ENCODE measurements around the gene LRRC45. TPM values are rescaled to one million over a fixed set of nuclear protein-coding genes. Genes with fewer than 3 reads are reported as not detected.

The LRRC45 gene
- total RNA-seq, 1 experiment from 2014 or later, result 38.1 TPM

DNA sequence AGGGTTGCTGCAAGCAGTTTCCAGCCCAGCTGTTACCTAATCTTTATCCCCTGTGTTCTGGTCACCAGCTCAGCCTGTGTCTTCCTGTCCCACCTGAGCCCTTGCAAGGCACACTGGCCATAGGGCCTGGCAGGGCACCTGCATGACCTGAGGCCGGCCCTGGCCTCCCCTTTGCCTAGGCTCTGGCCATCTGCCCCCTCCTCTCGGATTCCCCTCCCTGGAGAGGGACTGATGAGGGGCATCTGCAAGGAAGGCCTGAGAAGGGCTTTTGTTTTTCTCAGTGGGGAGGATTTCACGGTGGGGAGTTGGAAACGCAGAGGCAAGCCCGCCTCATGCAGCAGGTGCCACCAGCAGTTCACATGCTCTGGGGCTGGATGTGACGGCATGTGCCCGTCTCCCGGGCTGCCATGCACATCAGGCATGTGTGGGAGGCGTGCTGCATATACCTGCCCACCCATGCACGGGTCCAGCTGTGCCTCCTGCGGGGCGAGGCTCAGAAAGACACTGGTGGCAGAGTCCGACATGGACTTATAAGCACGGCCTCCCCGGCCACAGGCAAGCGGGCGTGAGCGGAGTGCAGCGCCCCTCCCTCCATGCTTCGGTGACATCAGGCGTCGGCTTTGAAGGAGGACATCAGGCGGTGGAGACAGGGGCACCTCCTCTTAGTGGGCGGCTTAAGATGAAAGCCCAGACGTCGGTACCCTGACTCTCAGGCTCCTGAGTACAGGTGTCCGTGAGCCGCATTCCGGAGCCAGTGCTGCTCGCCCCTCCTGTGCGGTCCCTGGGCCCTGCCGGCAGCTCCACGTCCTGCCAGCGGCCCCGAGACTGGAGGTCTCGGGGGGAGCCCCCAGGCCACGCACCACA lies 29.1 kb upstream of the LRRC45 start:
- Mint-ChIP-seq H3K9me3 (no peaks in the 10 kb centered on the region), H3K27ac (peak overlapping the region; percentile 45; the same call in 1 of the 2 replicates), H3K36me3 (no peaks in the 10 kb centered on the region), H3K27me3 (ENCODE audit: low read depth) (no peaks in the 10 kb centered on the region), H3K4me1 (peaks cover 21% of the 10 kb centered on the region), H3K4me3 (no peak overlapping the region)
- peak; percentile 11 for DNase-seq (ENCODE audit: low spot score)
- TF ChIP-seq KAT7 (CRISPR knock-in tag; IDR thresholded peaks at IDR 0.05; ENCODE audit: borderline replicate concordance) (no peak), GABPB1 (CRISPR knock-in tag; IDR thresholded peaks at IDR 0.05) (peak; percentile 31; the same call in 1 of the 2 replicates)
- ChIA-PET POLR2A (no interaction called here), CTCF (interaction anchor here (0.6 to 4.2 kb wide), 4 partner anchors 26 to 270 kb away, joined by 3 to 19 read pairs (median 18); partner anchors contain the start of genes NOTUM and RAC3)
- ATAC-seq, result no peak

DNA sequence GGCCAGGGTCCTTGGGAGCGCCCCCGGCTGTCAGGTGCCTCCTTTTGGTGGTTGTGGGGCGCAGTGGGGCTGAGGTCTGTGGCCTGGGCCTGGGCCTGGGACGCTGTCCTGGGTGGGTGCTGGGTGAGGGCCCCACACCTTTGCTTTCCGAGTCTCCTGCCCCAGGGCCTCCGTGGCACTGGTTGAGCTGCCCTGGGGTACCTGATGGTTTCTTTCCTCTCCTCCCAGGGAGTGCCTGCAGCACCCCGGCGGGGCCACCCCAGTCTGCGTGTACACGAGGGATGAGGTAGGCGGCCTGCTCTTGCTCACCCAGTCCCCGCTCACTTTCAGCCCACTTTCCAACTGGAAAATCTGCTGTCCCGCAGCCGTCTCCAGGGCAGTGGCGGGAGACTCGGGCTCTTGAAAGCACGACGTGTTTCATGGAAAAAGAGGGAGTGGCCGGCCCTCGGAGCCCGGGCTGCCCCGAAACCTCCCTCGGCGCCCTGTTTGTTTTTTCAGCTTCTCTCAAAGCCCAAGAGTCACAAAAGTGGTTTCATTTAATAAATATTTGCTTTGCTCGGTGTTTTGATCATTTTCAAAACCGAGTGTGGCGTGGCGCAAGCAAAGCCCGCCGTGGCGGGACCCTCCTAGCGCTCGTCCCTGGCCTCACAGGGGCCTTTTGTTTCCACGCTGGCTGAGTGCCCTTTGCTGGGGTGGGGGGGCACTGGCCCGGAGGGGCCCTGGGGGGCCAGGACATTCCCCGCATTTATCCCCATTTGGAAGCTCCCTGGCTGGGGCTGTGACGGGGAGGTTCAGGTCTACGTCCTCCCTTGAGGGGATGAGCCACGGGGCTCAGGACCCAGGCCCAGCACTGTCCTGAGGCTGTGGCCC lies 28.3 kb upstream of the LRRC45 start:
- no peak overlapping the region for H3K4me3 Mint-ChIP-seq
- H3K36me3 Mint-ChIP-seq, result no peaks in the 10 kb centered on the region
- no peaks in the 10 kb centered on the region for H3K9me3 Mint-ChIP-seq
- peaks cover 21% of the 10 kb centered on the region for H3K4me1 Mint-ChIP-seq
- no peak overlapping the region for H3K27ac Mint-ChIP-seq
- ChIA-PET CTCF (interaction anchor here (1.1 to 4.2 kb wide), 8 partner anchors 10 to 39 kb away, joined by 3 to 19 read pairs (median 6); partner anchors contain the start of genes NOTUM and RAC3), POLR2A (no interaction called here)
- ATAC-seq (no peak), DNase-seq (ENCODE audit: low spot score) (peak; percentile 10)
- no peaks in the 10 kb centered on the region for H3K27me3 Mint-ChIP-seq (ENCODE audit: low read depth)
- no peak for TF ChIP-seq PREB (CRISPR knock-in tag; IDR thresholded peaks at IDR 0.05; ENCODE audit: borderline replicate concordance)
- no peak for TF ChIP-seq ZNF281 (CRISPR knock-in tag; IDR thresholded peaks at IDR 0.05)
- TF ChIP-seq, protein P1, sequence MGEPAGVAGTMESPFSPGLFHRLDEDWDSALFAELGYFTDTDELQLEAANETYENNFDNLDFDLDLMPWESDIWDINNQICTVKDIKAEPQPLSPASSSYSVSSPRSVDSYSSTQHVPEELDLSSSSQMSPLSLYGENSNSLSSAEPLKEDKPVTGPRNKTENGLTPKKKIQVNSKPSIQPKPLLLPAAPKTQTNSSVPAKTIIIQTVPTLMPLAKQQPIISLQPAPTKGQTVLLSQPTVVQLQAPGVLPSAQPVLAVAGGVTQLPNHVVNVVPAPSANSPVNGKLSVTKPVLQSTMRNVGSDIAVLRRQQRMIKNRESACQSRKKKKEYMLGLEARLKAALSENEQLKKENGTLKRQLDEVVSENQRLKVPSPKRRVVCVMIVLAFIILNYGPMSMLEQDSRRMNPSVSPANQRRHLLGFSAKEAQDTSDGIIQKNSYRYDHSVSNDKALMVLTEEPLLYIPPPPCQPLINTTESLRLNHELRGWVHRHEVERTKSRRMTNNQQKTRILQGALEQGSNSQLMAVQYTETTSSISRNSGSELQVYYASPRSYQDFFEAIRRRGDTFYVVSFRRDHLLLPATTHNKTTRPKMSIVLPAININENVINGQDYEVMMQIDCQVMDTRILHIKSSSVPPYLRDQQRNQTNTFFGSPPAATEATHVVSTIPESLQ (CRISPR knock-in tag; IDR thresholded peaks at IDR 0.05), result no peak

DNA sequence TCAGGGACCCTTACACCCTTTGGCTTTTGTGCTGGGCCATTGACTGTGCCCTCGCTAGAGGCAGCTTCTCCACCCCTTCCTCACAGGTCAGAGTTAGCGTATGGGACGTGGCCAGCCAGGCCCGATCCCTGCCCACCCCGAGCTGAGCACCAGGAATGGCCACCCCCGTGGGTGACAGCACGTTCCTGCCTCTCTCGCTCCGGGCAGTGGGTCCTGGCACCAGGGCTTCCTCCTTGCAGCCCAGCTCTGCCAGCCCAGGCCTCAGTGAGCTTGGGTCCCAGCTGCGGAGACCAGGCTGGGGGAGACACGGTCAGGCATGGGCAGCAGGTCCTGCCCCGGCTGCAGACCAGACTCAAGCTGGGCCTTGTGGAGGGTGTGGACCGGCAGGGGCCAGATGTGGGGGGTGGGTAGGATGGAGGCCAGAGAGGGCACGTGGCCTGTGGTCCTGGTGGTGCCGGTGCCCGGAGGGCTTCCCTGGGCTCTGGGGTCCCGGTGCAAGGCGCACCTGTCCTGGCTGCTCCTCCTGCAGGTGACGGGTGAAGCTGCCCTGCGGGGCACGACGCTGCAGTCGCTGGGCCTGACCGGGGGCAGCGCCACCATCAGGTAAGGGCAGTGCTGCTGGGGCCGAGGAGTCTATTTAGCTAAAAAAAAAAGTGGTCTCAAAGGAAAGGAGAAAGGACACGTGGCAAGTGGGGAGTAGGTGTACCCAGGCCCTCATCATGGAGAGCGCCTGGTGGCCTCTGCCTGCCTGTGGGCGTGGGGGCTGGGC lies 27.5 kb upstream of the LRRC45 start:
- peak overlapping the region; percentile 65 for H3K27ac Mint-ChIP-seq
- no peaks in the 10 kb centered on the region for H3K36me3 Mint-ChIP-seq
- peaks cover 18% of the 10 kb centered on the region for H3K4me1 Mint-ChIP-seq
- H3K9me3 Mint-ChIP-seq, result no peaks in the 10 kb centered on the region
- ATAC-seq (peak; percentile 49), DNase-seq (ENCODE audit: low spot score) (peak; percentile 58)
- no peak overlapping the region for H3K4me3 Mint-ChIP-seq
- TF ChIP-seq, protein P2, sequence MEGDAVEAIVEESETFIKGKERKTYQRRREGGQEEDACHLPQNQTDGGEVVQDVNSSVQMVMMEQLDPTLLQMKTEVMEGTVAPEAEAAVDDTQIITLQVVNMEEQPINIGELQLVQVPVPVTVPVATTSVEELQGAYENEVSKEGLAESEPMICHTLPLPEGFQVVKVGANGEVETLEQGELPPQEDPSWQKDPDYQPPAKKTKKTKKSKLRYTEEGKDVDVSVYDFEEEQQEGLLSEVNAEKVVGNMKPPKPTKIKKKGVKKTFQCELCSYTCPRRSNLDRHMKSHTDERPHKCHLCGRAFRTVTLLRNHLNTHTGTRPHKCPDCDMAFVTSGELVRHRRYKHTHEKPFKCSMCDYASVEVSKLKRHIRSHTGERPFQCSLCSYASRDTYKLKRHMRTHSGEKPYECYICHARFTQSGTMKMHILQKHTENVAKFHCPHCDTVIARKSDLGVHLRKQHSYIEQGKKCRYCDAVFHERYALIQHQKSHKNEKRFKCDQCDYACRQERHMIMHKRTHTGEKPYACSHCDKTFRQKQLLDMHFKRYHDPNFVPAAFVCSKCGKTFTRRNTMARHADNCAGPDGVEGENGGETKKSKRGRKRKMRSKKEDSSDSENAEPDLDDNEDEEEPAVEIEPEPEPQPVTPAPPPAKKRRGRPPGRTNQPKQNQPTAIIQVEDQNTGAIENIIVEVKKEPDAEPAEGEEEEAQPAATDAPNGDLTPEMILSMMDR (IDR thresholded peaks at IDR 0.05), result 0 out of 2 replicates have a peak, but pooled peaks have one; percentile 17
- TF ChIP-seq TP53 (CRISPR knock-in tag; IDR thresholded peaks at IDR 0.05), result 0 out of 2 replicates have a peak, but pooled peaks have one; percentile 27
- TF ChIP-seq ZBTB21 (CRISPR knock-in tag; IDR thresholded peaks at IDR 0.05; ENCODE audit: borderline replicate concordance), result no peak
- ChIA-PET POLR2A (no interaction called here), CTCF (interaction anchor here (0.6 to 2.7 kb wide), 25 partner anchors 9 to 156 kb away, joined by 3 to 19 read pairs (median 5); partner anchors contain the start of genes CENPX, LRRC45, MAFG and NOTUM)
- H3K27me3 Mint-ChIP-seq (ENCODE audit: low read depth), result no peaks in the 10 kb centered on the region

All from WTC11 (cell line).